CD14-positive monocyte (primary cell): ENCODE measurements around the gene PROK2. TPM values are rescaled to one million over a fixed set of nuclear protein-coding genes. Genes with fewer than 3 reads are reported as not detected.

Source experiments
- DNase-seq, 3 donors: peaks; one replicate each; pipeline ENCODE4 v3.0.0-alpha.2; 2011 to 2022
- H2AFZ ChIP-seq: 2 replicates; pipeline ENCODE4 v1.6.0; 2012; ENCODE audit warnings: mild to moderate bottlenecking, low read depth, low read length, inconsistent platforms; ENCODE audit not compliant: insufficient read depth, poor library complexity, severe bottlenecking
- H3K27ac ChIP-seq, 2 donors: 1 replicate in 1 of 2; 2 replicates in 1 of 2; pipeline ENCODE4 v1.5.1; 2012 to 2013; ENCODE audit warnings: low read length in 2 of 2, control low read depth in 1 of 2, inconsistent platforms in 1 of 2, low read depth in 1 of 2, mild to moderate bottlenecking in 1 of 2
- H3K27me3 ChIP-seq, 2 donors: one replicate each; pipeline versions ENCODE4 v1.6.0 to v1.6.1; 2011 to 2013; ENCODE audit warnings: low read length in 2 of 2; ENCODE audit not compliant: control insufficient read depth in 2 of 2, insufficient read depth in 2 of 2
- H3K36me3 ChIP-seq, 2 donors: replicated peaks in 1 of 2; 1 replicate in 1 of 2; 2 replicates in 1 of 2; pipeline versions ENCODE4 v1.5.1 to v1.6.1; 2012 to 2013; ENCODE audit warnings: low read length in 2 of 2, control low read depth in 1 of 2, inconsistent platforms in 1 of 2, mild to moderate bottlenecking in 1 of 2; ENCODE audit not compliant: insufficient read depth in 2 of 2, control insufficient read depth in 1 of 2
- H3K4me1 ChIP-seq, 2 donors: 1 replicate in 1 of 2; 2 replicates in 1 of 2; pipeline versions ENCODE4 v1.5.1 to v1.6.1; 2012 to 2013; ENCODE audit warnings: low read length in 2 of 2, control low read depth in 1 of 2, inconsistent platforms in 1 of 2, mild to moderate bottlenecking in 1 of 2, moderate library complexity in 1 of 2; ENCODE audit not compliant: insufficient read depth in 2 of 2, control insufficient read depth in 1 of 2
- H3K4me2 ChIP-seq: replicated peaks from 2 replicates; pipeline ENCODE3; 2012; ENCODE audit warnings: low read length, moderate library complexity, mild to moderate bottlenecking; ENCODE audit not compliant: poor library complexity, severe bottlenecking; ENCODE audit errors: extremely low read depth
- H3K4me3 ChIP-seq, 3 experiments: fragments of 200-600 bp in 1 of 3; sonication (generic) in 1 of 3; replicated peaks in 1 of 3; 1 replicate in 2 of 3; 2 replicates in 1 of 3; pipeline ENCODE4 v1.5.1; 2011 to 2013; ENCODE audit warnings: low read length in 3 of 3, mild to moderate bottlenecking in 3 of 3, control low read depth in 2 of 3, low read depth in 2 of 3, inconsistent platforms in 1 of 3, moderate library complexity in 1 of 3
- H3K79me2 ChIP-seq: 2 replicates; pipeline ENCODE4 v1.6.0; 2012; ENCODE audit warnings: mild to moderate bottlenecking, control low read depth, inconsistent platforms, low read length, moderate library complexity; ENCODE audit not compliant: insufficient read depth
- H3K9ac ChIP-seq: 2 replicates; pipeline ENCODE4 v1.6.0; 2017; ENCODE audit warnings: low read length, mild to moderate bottlenecking; ENCODE audit not compliant: insufficient read depth, poor library complexity, severe bottlenecking
- H3K9me3 ChIP-seq, 2 donors: replicated peaks in 1 of 2; 1 replicate in 1 of 2; 2 replicates in 1 of 2; pipeline versions ENCODE4 v1.5.1 to v1.6.1; 2012 to 2013; ENCODE audit warnings: low read length in 2 of 2, control low read depth in 1 of 2; ENCODE audit not compliant: control insufficient read depth in 1 of 2, insufficient read depth in 1 of 2
- H4K20me1 ChIP-seq: 2 replicates; pipeline ENCODE4 v1.6.0; 2012; ENCODE audit warnings: mild to moderate bottlenecking, low read length, control low read depth, moderate library complexity; ENCODE audit not compliant: insufficient read depth
- H3K27ac Mint-ChIP-seq, 7 donors: one replicate each; pipeline ENCODE4 v1.8.0; 2020; ENCODE audit warnings: mild to moderate bottlenecking in 7 of 7, mixed read lengths in 7 of 7, moderate library complexity in 6 of 7, inconsistent platforms in 2 of 7
- H3K27me3 Mint-ChIP-seq, 3 donors: one replicate each; pipeline ENCODE4 v1.8.0; 2021 to 2022; ENCODE audit warnings: low read depth in 3 of 3, mild to moderate bottlenecking in 3 of 3, mixed read lengths in 3 of 3, moderate library complexity in 3 of 3, inconsistent platforms in 1 of 3
- H3K36me3 Mint-ChIP-seq, 2 donors: one replicate each; pipeline ENCODE4 v1.8.0; 2020; ENCODE audit warnings: mixed read lengths in 2 of 2, inconsistent platforms in 1 of 2, mild to moderate bottlenecking in 1 of 2
- H3K4me1 Mint-ChIP-seq: one replicate; pipeline ENCODE4 v1.8.0; 2020; ENCODE audit warnings: mild to moderate bottlenecking, mixed read lengths
- H3K4me3 Mint-ChIP-seq, 2 donors: one replicate each; pipeline ENCODE4 v1.8.0; 2020; ENCODE audit warnings: mild to moderate bottlenecking in 2 of 2, mixed read lengths in 2 of 2, moderate library complexity in 1 of 2
- H3K9me3 Mint-ChIP-seq, 7 donors: one replicate each; pipeline ENCODE4 v1.8.0; 2020 to 2022; ENCODE audit warnings: mixed read lengths in 7 of 7, mild to moderate bottlenecking in 6 of 7, moderate library complexity in 6 of 7, inconsistent platforms in 2 of 7
- CTCF ChIP-seq: fragments of 200-600 bp; IDR thresholded peaks from one replicate; pipeline ENCODE4 v1.8.0; 2022; ENCODE audit warnings: antibody characterized with exemption, mild to moderate bottlenecking
- WGBS: methylation state at CpG from one replicate; pipeline ENCODE4 v1.1.5; 2013; ENCODE audit warnings: missing lambda C conversion rate; ENCODE audit not compliant: insufficient coverage; 5-methylcytosine and 5-hydroxymethylcytosine counted together
- intact Hi-C, 2 donors: fragments of 100-400 bp; cut with micrococcal nuclease; formaldehyde crosslinking; loops; one replicate each; pipeline versions ENCODE4 v1.15.0 to v1.15.1; 2023
- polyA plus RNA-seq, 3 donors: library from polyadenylated mRNA; depleted of rRNA in 1 of 3; unstranded in 2 of 3; stranded (reverse) in 1 of 3; fragments of 300-500 nt in 2 of 3; fragments of >200 nt in 1 of 3; fragmentation: Illumina TruSeq in 2 of 3; gene quantifications; 1 replicate in 2 of 3; 2 replicates in 1 of 3; pipeline ENCODE4 v1.2.3, GENCODE V29; 2012 to 2021

Gene PROK2
- polyA plus RNA-seq, 3 donors = 25.4 to 81.7 (median 37.8) TPM

DNA sequence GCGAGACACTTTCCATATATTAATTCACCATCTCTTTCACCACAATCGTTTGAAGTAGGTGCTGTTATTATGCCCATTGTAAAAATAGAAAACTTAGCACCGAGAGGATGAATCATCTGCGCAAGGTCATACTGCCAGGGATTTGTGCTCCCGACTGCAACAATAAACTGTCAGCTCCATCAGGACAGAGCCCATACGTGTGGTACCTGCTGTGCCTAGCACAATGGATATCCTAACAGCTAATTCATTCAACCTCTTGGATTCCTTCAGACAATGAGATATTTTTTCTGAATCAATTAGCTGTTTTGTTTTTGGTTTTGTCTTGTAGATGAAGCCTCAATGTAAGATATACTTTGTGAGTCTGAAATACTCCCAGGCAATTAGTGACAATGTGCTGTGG, 32.3 kb upstream of the PROK2 start:
- DNase-seq = no peak
- H4K20me1 ChIP-seq = no peaks in the 10 kb centered on the region
- Mint-ChIP-seq H3K36me3 (peaks cover 0 to 2% of the 10 kb centered on the region in 2 donors), H3K9me3 (peaks cover 0 to 6% (median 2%) of the 10 kb centered on the region in 7 donors), H3K4me1 (peaks cover 16% of the 10 kb centered on the region), H3K27me3 (peaks cover 0 to 2% (median 0%) of the 10 kb centered on the region in 3 donors), H3K27ac (no peak overlapping the region), H3K4me3 (no peak overlapping the region)
- 100% methylated on average over 3 of the region's 6 CpGs for whole genome bisulfite sequencing
- H3K27ac ChIP-seq = no peak overlapping the region
- H3K27me3 ChIP-seq = no peaks in the 10 kb centered on the region
- intact Hi-C loops = no loop called here
- H3K79me2 ChIP-seq = no peaks in the 10 kb centered on the region
- H3K9ac ChIP-seq = no peak overlapping the region
- no peak overlapping the region for H2AFZ ChIP-seq
- H3K9me3 ChIP-seq = no peaks in the 10 kb centered on the region
- H3K4me3 ChIP-seq = no peak overlapping the region
- TF ChIP-seq CTCF = no peak
- no peak overlapping the region for H3K4me2 ChIP-seq
- no peaks in the 10 kb centered on the region for H3K36me3 ChIP-seq
- peaks cover 8 to 16% of the 10 kb centered on the region in 2 donors for H3K4me1 ChIP-seq

DNA sequence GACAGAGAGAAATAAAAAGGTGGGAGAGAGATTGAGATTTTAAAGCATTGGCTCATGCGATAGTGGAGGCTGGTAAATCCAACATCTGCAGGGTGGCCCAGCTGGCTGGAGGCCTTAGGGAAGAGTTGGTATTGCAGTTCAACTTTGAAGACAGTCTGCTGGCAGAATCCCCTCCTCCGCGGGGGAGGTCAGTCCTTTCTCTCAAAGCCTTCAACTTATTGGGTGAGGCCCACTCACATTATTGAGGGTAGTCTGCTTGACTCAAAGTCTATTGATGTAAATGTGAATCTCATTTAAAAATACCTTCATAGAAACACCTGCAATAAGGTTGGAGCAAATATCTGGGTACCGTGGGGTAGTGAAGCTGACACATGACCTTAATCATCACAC, 31.8 kb upstream of the PROK2 start:
- peaks cover 8 to 19% of the 10 kb centered on the region in 2 donors for H3K4me1 ChIP-seq
- H3K4me1 Mint-ChIP-seq = peaks cover 20% of the 10 kb centered on the region
- H3K9ac ChIP-seq = no peak overlapping the region
- H4K20me1 ChIP-seq = no peaks in the 10 kb centered on the region
- H3K4me2 ChIP-seq = no peak overlapping the region
- H3K36me3 ChIP-seq = no peaks in the 10 kb centered on the region
- peaks cover 0 to 2% (median 0%) of the 10 kb centered on the region in 3 donors for H3K27me3 Mint-ChIP-seq
- peaks cover 0 to 2% of the 10 kb centered on the region in 2 donors for H3K36me3 Mint-ChIP-seq
- H3K9me3 ChIP-seq = no peaks in the 10 kb centered on the region
- no peak for TF ChIP-seq CTCF
- intact Hi-C loops = no loop called here
- no peak overlapping the region for H3K27ac Mint-ChIP-seq
- no peaks in the 10 kb centered on the region for H3K79me2 ChIP-seq
- no peaks in the 10 kb centered on the region for H3K27me3 ChIP-seq
- no peak overlapping the region for H2AFZ ChIP-seq
- H3K9me3 Mint-ChIP-seq = peaks cover 0 to 7% (median 2%) of the 10 kb centered on the region in 7 donors
- no peak overlapping the region for H3K27ac ChIP-seq
- no peak overlapping the region for H3K4me3 ChIP-seq
- H3K4me3 Mint-ChIP-seq = no peak overlapping the region
- no CpG with 5 or more reads among the region's 4 CpGs for WGBS
- DNase-seq = no peak
